Measurements from ENCODE around the gene GPX5.
"Not testable (repeated sequence)": the region's sequence is repeated elsewhere in the genome, so short reads cannot be mapped to it uniquely, and the experiment has no call there.

Gene GPX5

DNA sequence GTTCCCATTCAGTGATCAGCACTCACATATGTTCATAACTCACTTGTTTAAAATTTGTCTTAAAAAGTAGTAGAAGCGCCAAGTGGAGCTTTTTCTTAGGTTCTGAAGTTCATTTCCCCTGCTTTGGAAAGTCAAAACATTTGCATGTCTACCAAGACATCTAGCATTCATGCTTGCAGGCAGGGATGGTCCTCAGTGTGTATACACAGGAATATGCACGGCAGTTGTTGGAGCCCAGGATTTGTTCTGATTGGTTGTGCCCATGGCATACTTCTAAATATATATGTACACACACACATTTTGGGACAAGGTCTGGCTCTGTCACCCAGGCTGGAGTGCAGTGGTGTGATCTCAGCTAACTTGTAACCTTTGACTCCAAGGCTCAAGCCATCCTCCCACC, 7.7 kb upstream of the GPX5 start:
- no peak for DNase-seq

DNA sequence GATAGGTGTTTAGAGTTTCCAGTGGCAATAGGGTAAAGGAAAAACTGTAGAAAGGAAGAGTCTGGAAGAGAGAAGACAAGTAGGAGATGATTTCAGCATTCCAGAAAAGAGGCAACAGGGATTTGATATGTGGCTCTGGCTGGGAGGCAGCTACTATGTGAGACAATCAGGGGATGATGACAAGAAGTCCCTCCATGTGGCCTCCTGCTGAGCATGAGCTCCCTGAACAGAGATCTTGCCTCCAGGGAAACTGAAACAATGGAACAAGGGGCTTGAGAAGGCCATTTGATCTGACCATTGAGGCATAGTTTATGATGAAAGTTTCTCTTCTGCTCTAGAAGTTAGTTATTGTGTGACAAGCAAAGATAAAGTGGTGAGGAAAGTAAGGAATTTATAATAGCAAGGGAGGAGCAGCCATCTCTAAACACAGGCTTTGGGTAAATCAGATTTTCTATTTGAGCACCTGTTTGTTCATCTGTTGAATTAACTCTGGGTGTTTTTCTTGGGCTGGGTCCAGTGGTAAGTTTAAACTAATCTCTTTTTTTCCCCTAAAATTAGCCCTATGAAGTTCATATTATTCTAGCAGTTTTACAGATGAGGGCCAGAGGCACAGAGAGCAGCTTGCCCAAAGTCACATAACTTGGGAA, 3.0 kb upstream of the GPX5 start:
- no peak for DNase-seq

- DNase-seq: no peak
Observed at GRCh38 chr6:28523241-28523622, 2.4 kb upstream of the GPX5 start.

- no peak for DNase-seq
Observed at GRCh38 chr6:28530777-28531176, 5.1 kb downstream of the GPX5 start.

GRCh38 chr6:28531479-28532128, 5.9 kb downstream of the GPX5 start:
- no peak for DNase-seq

DNA sequence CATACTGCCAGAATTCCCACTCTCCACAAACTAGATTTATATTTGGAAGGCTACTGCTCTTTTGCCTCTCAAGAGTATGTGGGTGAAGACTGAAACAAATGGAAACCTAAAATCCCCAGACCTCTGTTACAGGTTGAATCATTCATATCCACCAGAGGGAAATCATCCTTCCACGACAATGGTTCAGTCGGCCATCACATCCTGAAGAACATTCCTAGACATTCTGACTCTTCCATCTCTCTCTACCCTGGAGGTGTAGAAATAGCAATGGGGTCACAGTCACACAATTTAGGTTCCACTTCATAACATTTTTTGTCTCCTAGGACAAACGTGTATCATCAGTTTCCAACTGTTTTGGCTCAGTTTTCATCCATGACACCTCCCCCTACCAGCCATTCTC, 8.6 kb downstream of the GPX5 start:
- no peak for DNase-seq

DNA sequence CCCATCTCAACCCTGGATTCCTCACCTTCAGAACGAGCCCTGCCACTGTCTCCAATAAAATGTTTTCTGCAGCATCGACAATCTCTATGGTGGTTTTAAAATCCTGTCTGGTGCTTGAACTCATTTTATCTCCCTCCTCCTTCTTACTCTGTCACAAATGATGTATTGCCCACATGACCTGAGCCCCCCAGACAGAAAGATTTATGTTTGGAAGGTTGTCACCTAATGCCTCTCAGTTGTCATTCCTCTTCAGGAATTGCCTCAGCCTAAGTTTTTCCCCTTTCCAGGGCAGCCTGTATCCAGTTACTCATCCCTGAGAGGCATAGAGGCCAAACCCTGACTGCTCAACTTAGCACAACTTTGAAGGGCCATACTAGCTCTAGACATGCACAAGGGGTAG, 9.2 kb downstream of the GPX5 start:
- DNase-seq: no peak

- DNase-seq: no peak
Observed at GRCh38 chr6:28537065-28537464, 11.4 kb downstream of the GPX5 start.

- no peak for DNase-seq
Observed at GRCh38 chr6:28537509-28538140, 11.9 kb downstream of the GPX5 start.

GRCh38 chr6:28541996-28542395, 16.3 kb downstream of the GPX5 start:
- DNase-seq: no peak

DNA sequence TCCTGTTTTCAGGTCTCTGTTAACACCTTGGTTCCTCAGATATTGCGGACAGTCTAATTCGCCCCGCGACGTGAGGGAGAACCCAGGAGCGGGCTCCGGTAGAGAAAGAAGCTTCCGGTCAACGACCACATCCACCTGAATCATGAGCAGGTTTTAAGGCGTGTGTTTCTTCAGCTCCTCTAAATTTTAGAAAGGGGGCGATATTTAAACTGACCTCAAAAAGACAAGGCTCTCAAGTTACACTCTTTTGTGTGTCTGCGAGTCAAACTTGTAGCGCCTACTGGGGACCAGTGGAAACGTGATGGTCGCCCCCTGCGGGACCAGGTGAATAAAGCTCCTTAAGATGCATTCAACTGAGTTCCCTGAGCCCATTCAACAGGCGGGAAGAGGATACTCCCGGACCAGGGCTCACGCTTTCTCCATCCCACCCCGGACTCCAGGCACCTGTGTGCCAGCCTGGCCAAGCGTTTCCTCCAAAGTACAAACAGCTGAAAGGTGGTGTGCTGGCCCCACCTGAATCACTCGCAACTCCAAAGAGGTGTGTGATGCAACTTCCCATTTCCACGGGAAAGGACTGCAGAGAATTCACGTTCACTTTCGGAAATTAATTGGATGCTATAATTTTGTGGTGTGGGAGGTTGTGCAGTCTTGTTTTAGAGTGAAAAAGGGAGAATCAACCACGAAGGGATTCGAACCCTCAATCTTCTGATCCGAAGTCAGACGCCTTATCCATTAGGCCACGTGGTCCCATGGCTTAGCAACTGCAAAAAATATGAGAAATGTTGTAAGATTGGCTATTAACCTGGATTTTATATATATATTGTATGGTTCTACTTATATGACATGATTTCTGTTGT, 17.0 kb downstream of the GPX5 start:
- no peak for DNase-seq

DNA sequence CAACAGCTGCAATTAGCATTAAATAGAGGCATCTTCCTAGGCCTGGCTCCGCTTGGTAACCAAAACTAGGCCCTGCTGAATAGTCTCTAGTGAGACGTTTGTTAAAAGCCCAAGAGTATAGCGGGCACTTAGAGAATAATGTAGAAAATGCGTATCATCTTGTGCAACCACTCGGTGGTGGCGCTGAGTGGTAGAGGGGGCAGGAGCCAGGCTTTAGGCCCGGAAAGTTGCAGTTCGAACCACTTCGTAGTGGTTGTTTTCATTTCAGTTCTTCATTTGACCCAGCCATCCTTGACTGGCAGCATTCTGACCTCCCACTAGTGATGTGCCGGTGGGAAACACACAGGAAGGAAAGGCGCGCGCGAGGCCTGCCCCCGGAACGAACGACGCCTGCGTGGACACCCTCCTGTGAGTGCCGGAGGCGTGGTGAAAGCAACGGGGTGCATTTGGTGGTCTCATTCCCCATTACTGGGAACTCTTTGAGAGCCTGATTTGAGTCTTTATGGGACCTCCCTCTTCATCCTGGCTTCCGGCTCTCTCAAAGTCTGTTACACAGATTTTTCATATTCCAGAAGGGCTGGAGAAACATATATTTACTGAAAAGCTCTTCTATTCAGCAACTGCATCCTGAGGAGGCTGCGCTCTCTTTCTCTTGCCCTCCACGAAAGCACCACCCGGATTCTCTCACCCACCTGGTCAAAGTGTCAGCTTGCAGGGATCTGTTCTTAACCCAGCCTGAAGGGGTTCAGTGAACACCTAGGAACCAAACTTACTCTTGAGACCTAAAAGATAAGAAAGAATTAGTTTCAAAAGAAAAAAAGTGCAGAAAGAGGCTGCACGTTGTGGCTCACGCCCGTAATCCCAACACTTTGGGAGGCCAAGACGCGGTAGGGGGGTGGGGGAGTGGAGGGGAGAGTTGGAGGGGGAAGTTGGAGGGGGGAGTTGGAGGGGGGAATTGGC, 18.2 kb downstream of the GPX5 start:
- DNase-seq: no peak

DNA sequence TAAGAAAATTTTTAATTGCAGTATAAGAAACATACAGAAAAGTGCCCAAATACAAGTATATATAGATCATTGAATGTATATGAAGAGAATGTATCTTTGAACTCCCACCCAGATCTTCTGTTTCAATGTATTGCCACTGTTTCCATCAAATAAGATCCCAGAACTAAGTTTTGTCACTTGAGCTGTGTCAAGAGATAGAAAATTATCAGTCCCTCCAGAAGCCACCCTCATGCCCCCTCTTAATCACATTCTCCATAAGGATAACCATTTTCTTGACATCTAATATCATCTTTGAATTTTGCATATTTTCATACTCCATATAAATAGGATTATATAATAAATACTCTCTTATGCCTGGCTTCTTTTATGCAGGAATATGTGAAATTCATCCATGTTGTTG, 20.3 kb downstream of the GPX5 start:
- DNase-seq: no peak

DNA sequence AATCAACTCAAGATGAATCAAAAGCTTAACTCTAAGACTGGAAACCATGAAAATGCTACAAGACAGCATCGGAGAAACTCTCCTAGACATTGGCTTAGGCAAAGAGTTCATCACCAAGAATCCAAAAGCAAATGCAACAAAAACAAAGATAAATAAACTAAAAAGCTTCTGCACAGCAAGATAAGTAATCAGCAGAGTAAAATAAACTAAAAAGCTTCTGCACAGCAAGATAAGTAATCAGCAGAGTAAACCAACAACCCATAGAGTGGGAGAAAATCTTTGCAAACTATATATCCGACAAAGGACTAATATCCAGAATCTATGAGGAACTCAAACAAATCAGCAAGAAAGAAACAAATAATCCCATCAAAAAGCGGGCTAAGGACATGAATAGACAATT, 21.3 kb downstream of the GPX5 start:
- not testable (repeated sequence) for DNase-seq

DNA sequence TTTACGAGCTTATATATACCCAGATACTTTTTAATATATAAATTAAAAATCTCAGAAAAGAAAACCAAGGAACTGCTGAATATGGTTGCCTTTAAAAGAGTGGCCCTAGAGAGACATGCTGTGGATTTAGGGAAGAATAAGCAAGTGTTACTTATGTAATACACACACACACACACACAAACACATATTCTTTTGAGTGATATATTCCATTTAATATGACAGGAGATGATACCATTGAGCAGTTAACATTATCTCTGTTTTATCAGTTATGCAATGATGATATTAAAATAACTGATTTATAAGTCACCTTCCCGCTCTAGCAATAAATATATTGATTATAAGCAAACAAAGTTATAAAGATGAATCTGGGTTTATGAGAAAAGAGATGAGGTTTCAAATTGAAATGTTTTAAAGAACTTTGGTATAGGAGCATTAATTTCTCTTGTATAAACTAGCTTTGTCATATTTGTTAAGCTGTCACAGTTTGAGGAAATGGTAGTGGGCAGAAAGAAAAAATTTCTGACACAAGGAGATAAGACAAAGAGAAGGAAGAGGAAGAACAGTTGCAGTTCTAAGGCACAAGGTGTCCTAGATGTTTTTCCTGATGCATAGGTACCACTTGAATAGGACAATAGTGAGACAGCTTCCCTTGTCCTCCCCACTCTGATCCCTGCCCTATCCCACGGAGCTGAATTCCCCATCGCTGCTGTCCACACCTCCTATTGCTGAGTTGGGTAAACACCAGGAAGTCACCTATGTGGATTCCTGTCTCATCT, 26.4 kb downstream of the GPX5 start:
- no peak for DNase-seq

DNA sequence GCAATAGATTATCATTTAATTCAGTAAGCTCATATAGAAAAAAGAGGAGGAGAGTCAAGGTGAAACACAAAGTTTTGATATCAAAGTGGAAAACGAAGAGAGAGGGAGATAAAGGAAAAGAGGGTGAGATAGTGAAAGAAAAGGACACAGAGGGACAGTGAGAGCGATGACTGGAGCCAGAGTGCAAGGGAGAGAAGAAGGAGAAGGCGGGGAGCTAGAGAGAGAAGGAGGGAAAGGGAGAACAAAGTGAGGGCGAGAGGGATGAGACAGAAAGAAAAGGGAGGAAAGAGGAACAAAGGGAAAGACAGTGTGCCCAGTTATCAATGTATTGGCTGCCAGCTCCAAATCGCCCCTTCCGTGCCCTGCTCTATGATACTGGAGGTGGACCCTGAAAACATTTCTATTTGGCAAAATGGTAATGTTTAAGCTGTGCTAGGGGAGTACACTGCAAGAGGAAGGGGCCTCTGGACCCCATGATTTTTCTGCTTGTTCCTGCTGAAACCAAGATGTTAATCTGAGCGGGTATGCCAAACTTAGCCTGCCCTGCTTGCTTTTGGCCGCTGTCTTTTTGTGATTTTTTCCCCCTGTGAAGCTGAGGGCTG, 27.8 kb downstream of the GPX5 start:
- no peak for DNase-seq

GRCh38 chr6:28553986-28554881, 28.6 kb downstream of the GPX5 start:
- no peak for DNase-seq

GRCh38 chr6:28555136-28555535, 29.5 kb downstream of the GPX5 start:
- DNase-seq: no peak

DNA sequence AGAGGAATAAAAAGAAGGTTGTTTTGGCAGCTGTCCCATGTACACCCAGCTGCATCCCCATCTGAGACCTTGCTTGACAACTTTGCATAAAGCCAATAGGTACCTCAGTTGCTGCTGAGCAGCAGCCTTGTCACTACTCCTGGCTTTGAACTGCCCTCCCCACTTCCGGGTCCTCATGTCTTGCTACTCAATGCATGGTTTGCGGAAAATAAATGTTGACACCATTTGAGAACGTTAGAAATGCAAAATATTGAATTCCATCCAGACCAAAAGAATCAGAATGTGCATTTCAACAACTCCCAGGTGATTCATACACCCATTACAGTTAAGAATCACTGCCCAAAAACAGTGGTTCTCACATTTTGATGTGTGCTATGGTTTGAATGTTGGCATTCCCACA, 32.9 kb downstream of the GPX5 start:
- no peak for DNase-seq
